Neural progenitor cell (in vitro differentiated cells): ENCODE measurements around the gene DNAJC18. TPM values are rescaled to one million over a fixed set of nuclear protein-coding genes. Genes with fewer than 3 reads are reported as not detected.

Source experiments
- DNase-seq: peaks from one replicate; pipeline ENCODE4 v3.0.0-alpha.2; 2016; ENCODE audit warnings: low spot score
- H2AFZ ChIP-seq: fragments of 200-600 bp; sonication (generic); replicated peaks from 2 replicates; pipeline ENCODE4 v1.6.1; 2016; ENCODE audit warnings: antibody characterized with exemption
- H3F3A ChIP-seq: fragments of 200-600 bp; sonication (generic); 2 replicates; pipeline ENCODE4 v1.6.1; 2016; ENCODE audit warnings: antibody characterized with exemption, low read depth
- H3K27ac ChIP-seq: fragments of 200-600 bp; sonication (generic); 2 replicates; pipeline ENCODE4 v1.5.1; 2016; ENCODE audit warnings: mild to moderate bottlenecking
- H3K27me3 ChIP-seq: fragments of 200-600 bp; sonication (generic); 2 replicates; pipeline ENCODE4 v1.6.1; 2016; ENCODE audit warnings: mild to moderate bottlenecking, moderate library complexity
- H3K36me3 ChIP-seq: fragments of 200-600 bp; sonication (generic); 2 replicates; pipeline ENCODE4 v1.5.1; 2016
- H3K4me1 ChIP-seq: fragments of 200-600 bp; sonication (generic); 2 replicates; pipeline ENCODE4 v1.6.1; 2016; ENCODE audit warnings: mixed run types
- H3K4me2 ChIP-seq: fragments of 200-600 bp; sonication (generic); 2 replicates; pipeline ENCODE4 v1.6.1; 2016
- H3K4me3 ChIP-seq: fragments of 200-600 bp; sonication (generic); 2 replicates; pipeline ENCODE4 v1.5.1; 2016
- H3K79me2 ChIP-seq: fragments of 200-600 bp; sonication (generic); 2 replicates; pipeline ENCODE4 v1.6.1; 2016; ENCODE audit warnings: low read depth
- H3K9ac ChIP-seq: fragments of 200-600 bp; sonication (generic); 2 replicates; pipeline ENCODE4 v1.6.1; 2016
- H3K9me3 ChIP-seq: fragments of 200-600 bp; sonication (generic); 2 replicates; pipeline ENCODE4 v1.5.1; 2016; ENCODE audit warnings: low read depth
- H4K20me1 ChIP-seq: fragments of 200-600 bp; sonication (generic); 2 replicates; pipeline ENCODE4 v1.6.1; 2016; ENCODE audit warnings: low read depth
- H3K27ac Mint-ChIP-seq: 3 replicates; pipeline ENCODE4 v1.8.0; 2021; ENCODE audit warnings: mixed read lengths
- H3K27me3 Mint-ChIP-seq: 2 replicates; pipeline ENCODE4 v1.8.0; 2022; ENCODE audit warnings: low read depth, mild to moderate bottlenecking, inconsistent platforms, moderate library complexity, mixed read lengths; ENCODE audit not compliant: insufficient read depth
- H3K36me3 Mint-ChIP-seq: 3 replicates; pipeline ENCODE4 v1.8.0; 2021; ENCODE audit warnings: mixed read lengths
- H3K4me1 Mint-ChIP-seq: 3 replicates; pipeline ENCODE4 v1.8.0; 2021; ENCODE audit warnings: mixed read lengths
- H3K4me3 Mint-ChIP-seq: 3 replicates; pipeline ENCODE4 v1.8.0; 2021; ENCODE audit warnings: mild to moderate bottlenecking, moderate library complexity, mixed read lengths
- H3K9me3 Mint-ChIP-seq: 3 replicates; pipeline ENCODE4 v1.8.0; 2020; ENCODE audit warnings: mixed read lengths
- EZH2 ChIP-seq: fragments of 200-600 bp; sonication (generic); IDR thresholded peaks from 2 replicates; pipeline ENCODE4 v1.6.1; 2017; ENCODE audit warnings: antibody characterized with exemption, mild to moderate bottlenecking, moderate library complexity
- EZH2phosphoT487 ChIP-seq: fragments of 200-600 bp; sonication (generic); IDR thresholded peaks from 2 replicates; pipeline ENCODE4 v1.6.1; 2017; ENCODE audit warnings: antibody characterized with exemption
- total RNA-seq: library from RNA; depleted of rRNA; stranded (reverse); fragments of >200 nt; gene quantifications from 2 replicates; pipeline ENCODE4 v1.2.3, GENCODE V29; 2015; ENCODE audit warnings: low replicate concordance
- TF ChIP-seq, protein P1 (sequence below): fragments of 200-600 bp; sonication (generic); IDR thresholded peaks from 2 replicates; pipeline ENCODE4 v1.5.1; 2017; ENCODE audit warnings: antibody characterized with exemption, mild to moderate bottlenecking

DNAJC18 gene
- total RNA-seq, 1 donor from 2014 or later, result 21.7 TPM

DNA sequence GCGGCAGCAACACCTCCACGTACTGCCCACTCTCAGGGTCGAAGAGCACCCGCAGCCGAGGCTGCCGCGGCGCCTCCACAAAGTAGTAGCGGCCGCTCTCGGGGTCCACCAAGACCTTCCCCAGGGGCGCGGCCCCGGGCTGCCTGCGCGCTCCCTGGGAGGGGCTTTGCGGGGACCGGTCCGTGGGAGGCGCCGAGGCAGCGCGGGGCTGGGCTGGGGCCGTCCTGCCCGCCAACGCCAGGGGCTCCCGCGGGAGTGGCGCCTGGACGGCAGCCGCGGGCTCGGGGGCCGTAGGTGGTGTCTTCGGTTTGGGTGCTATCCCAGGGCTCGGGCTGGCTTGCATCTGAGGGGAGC lies 47.0 kb downstream of the DNAJC18 start:
- H3K9ac ChIP-seq, result no peak overlapping the region
- H3K27me3 Mint-ChIP-seq, result peaks cover 30% of the 10 kb centered on the region
- peak overlapping the region; percentile 82 for H3K4me2 ChIP-seq
- H3K4me1 Mint-ChIP-seq, result peaks cover 18% of the 10 kb centered on the region
- H3K27ac Mint-ChIP-seq, result no peak overlapping the region
- DNase-seq, result no peak
- H3K27me3 ChIP-seq, result peaks cover 51% of the 10 kb centered on the region
- peaks cover 16% of the 10 kb centered on the region for H3K4me1 ChIP-seq
- H3K4me3 ChIP-seq, result peak overlapping the region; percentile 46
- TF ChIP-seq EZH2phosphoT487 (no peak), EZH2 (no peak)
- TF ChIP-seq, protein P1, sequence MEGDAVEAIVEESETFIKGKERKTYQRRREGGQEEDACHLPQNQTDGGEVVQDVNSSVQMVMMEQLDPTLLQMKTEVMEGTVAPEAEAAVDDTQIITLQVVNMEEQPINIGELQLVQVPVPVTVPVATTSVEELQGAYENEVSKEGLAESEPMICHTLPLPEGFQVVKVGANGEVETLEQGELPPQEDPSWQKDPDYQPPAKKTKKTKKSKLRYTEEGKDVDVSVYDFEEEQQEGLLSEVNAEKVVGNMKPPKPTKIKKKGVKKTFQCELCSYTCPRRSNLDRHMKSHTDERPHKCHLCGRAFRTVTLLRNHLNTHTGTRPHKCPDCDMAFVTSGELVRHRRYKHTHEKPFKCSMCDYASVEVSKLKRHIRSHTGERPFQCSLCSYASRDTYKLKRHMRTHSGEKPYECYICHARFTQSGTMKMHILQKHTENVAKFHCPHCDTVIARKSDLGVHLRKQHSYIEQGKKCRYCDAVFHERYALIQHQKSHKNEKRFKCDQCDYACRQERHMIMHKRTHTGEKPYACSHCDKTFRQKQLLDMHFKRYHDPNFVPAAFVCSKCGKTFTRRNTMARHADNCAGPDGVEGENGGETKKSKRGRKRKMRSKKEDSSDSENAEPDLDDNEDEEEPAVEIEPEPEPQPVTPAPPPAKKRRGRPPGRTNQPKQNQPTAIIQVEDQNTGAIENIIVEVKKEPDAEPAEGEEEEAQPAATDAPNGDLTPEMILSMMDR, result no peak
- peaks cover 4% of the 10 kb centered on the region for H4K20me1 ChIP-seq
- no peaks in the 10 kb centered on the region for H3K36me3 ChIP-seq
- H3F3A ChIP-seq, result peaks cover 36% of the 10 kb centered on the region
- H3K79me2 ChIP-seq, result no peaks in the 10 kb centered on the region
- peaks cover 9% of the 10 kb centered on the region for H3K36me3 Mint-ChIP-seq
- peak overlapping the region; percentile 83 for H2AFZ ChIP-seq
- no peak overlapping the region for H3K27ac ChIP-seq
- H3K9me3 Mint-ChIP-seq, result no peaks in the 10 kb centered on the region
- H3K4me3 Mint-ChIP-seq, result no peak overlapping the region
- no peaks in the 10 kb centered on the region for H3K9me3 ChIP-seq

DNA sequence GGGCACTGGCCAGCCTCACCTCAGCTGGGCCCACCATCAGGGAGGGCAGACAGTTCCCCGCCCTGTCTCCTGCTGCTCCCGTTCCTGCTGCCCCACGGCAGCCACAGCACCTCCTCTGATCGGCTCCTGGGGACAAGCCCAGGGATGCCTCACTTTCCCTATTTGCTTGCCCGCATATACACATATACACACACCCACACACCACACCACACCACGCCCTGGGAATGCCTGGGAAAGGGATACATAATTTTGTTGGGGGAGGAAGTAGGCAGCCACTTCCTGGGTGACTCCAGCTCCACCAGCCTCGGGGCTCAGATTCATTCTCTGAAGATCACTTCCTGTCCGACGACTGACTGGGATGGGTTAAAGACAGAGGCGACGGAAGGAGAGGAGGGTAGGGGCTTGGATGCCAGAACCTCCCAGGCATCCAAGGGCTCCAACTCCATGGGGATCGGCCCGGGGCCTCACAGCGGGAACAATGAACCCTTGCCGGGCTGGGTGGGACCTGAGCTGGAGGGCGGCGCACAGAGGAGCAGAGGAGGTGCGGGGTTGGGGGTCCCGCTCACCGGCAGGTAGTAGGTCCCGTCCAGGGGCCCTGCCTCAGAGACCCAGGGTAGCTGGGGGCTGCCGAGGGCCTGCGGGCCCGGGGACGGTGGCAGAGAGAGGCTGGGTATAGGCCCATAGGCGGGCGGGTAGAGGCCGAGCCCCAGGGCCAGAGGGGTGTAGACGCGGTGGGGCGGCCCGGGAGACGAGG lies 47.6 kb downstream of the DNAJC18 start:
- Histone ChIP-seq H3K9ac (no peak overlapping the region), H3K9me3 (no peaks in the 10 kb centered on the region), H4K20me1 (peaks cover 4% of the 10 kb centered on the region), H3K27ac (no peak overlapping the region), H3K4me2 (peak overlapping the region; percentile 82), H3F3A (peaks cover 36% of the 10 kb centered on the region), H3K79me2 (no peaks in the 10 kb centered on the region), H3K4me3 (peak overlapping the region; percentile 46), H2AFZ (peak overlapping the region; percentile 83), H3K4me1 (peaks cover 16% of the 10 kb centered on the region), H3K36me3 (no peaks in the 10 kb centered on the region), H3K27me3 (peaks cover 51% of the 10 kb centered on the region)
- H3K27me3 Mint-ChIP-seq, result peaks cover 30% of the 10 kb centered on the region
- DNase-seq, result no peak
- peaks cover 14% of the 10 kb centered on the region for H3K4me1 Mint-ChIP-seq
- peaks cover 5% of the 10 kb centered on the region for H3K36me3 Mint-ChIP-seq
- H3K4me3 Mint-ChIP-seq, result peak overlapping the region; percentile 52
- H3K9me3 Mint-ChIP-seq, result no peaks in the 10 kb centered on the region
- no peak overlapping the region for H3K27ac Mint-ChIP-seq
- TF ChIP-seq, protein P1, result no peak
- no peak for TF ChIP-seq EZH2phosphoT487
- TF ChIP-seq EZH2, result no peak

DNA sequence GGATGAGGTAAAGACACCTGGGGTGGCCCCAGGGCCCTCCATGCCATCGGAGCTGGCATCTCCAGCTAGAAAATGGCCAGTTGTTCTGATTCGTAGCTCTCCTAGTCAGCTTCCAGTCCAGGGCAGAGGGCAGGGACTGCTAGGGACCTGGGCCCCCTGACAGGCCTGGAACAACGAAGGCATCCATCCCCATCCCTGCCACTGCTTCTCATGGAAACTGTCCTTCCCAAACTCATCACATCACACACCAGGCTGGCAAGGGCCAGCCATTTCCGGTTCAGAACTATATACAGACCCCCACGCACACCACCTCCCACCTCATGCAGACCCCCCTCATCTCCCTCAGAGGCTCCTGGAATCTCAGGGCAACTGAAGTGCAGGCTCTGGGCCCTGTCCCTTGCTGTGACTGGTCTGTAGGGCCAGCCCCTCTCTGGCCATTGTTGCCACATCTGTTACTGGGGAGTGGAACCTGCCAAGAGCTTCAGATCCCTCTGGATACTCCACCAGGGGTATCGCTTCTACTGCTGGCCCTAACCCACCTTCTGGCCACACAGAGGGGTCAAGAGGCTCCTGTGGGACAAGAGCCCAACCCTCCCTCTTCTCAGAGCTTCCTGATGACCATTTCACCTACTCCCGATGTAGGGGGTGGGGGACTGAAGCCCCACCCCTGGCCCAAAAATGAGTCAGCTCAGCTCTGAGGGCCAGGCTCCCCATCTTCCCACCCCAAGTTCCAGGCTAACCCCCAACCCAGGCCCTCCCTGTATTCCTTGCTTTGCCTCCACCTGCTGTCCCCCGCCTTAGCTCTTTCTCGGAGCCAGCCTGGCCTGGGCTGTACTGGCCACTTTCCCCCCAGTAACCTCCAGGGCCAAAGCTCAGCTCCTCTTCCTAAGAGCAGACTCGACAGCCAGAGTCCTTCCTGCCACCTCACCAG lies 48.4 kb downstream of the DNAJC18 start:
- peaks cover 46% of the 10 kb centered on the region for H3K27me3 ChIP-seq
- no peak overlapping the region for H3K4me2 ChIP-seq
- Mint-ChIP-seq H3K27ac (peak overlapping the region; percentile 90), H3K27me3 (peaks cover 25% of the 10 kb centered on the region), H3K4me1 (peaks cover 10% of the 10 kb centered on the region), H3K36me3 (no peaks in the 10 kb centered on the region), H3K9me3 (no peaks in the 10 kb centered on the region), H3K4me3 (no peak overlapping the region)
- H3K9ac ChIP-seq, result no peak overlapping the region
- peaks cover 30% of the 10 kb centered on the region for H3F3A ChIP-seq
- TF ChIP-seq EZH2 (no peak), EZH2phosphoT487 (no peak)
- TF ChIP-seq, protein P1, result no peak
- no peaks in the 10 kb centered on the region for H3K36me3 ChIP-seq
- DNase-seq, result no peak
- H3K79me2 ChIP-seq, result no peaks in the 10 kb centered on the region
- H3K4me3 ChIP-seq, result no peak overlapping the region
- H3K9me3 ChIP-seq, result no peaks in the 10 kb centered on the region
- peaks cover 16% of the 10 kb centered on the region for H3K4me1 ChIP-seq
- H4K20me1 ChIP-seq, result peaks cover 4% of the 10 kb centered on the region
- H3K27ac ChIP-seq, result no peak overlapping the region
- no peak overlapping the region for H2AFZ ChIP-seq
